DMS153 treated with DMSO at 0.1 percent for 48 hours (cell line): Measurements from ENCODE around the gene SYTL3.
A peak's percentile ranks its signal among the peaks of the same experiment; 100 is the strongest.
"Not testable (repeated sequence)": the region's sequence is repeated elsewhere in the genome, so short reads cannot be mapped to it uniquely, and the experiment has no call there.

Source experiments
- DNase-seq: peaks from one replicate; lab custom pipeline; 2025; ENCODE audit not compliant: unreplicated experiment; lab: John Stamatoyannopoulos, UW

The SYTL3 gene

DNA sequence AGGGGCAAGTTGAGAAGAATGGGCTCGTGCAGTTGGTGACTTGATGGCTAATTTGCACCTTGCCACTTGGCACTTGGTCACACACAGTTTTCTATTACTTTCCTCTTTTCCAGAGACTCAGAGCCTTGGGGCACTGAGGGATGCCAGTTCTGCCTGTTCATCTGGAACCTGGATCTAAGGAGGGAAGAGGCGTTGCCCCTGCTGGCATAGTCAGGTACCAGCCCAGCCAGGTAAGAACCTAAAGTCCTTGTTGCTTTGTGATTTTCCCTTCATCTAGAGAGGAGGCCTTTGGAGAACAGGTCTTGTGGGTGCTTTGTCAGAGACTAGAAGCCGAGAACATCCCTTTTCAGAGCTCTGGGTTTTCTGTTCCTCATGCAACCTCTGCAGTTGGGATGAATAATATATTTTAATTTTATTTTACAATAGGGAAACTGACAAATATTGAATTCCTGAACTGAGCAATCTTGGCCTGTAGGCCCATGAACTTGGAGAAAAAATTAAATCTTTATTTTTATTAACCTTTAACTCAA lies 11.4 kb downstream of the SYTL3 start:
- no peak for DNase-seq

DNA sequence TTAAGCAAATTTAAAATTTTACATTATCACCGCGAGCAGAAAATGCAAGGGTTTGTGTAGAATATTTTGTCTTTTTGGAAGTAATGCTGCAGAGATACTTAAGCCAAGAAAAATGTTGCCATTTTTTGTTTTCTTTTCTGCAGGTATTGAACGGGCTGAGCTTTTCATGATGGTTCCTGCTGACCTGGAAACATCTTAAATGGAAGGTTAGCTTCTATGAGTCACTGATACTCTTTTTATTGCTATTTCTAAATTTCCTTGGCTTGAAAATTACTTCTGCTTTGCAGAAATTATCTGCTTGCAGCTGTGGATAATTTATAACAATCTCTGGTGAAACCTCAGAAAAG lies 12.7 kb downstream of the SYTL3 start:
- DNase-seq, result no peak

DNA sequence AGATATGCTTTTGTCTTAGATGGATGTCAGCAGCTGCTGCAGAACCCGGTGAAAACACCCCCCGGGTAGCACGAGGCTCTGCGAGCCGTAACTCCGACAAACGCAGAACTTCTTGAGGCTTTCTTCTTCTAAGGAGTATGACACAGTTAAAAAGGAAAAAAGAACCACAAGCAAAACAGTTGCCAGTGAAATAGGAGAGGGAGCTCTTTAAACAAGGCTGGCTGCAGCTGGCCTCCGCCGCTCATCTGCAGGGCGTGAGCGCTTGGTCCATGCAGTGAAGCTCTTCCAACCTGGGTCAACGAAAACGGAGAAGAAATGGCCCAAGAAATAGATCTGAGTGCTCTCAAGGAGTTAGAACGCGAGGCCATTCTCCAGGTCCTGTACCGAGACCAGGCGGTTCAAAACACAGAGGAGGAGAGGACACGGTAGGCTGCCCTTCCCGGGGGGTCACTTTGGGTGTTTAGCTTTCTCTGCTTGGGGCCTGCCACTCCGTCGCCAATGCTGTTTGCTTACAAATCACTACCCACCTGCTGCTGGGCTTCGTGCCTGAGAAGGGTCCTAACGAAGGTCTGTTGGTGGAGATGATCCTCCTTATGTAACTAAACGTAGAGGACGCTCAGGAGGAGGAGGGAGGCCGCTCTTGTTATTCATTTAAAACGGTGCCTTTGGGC lies 13.2 kb downstream of the SYTL3 start:
- DNase-seq, result peak; percentile 58

- DNase-seq, result peak; percentile 47
These were observed 13.8 kb downstream of the SYTL3 start for GRCh38 chr6:158663625-158664165.

DNA sequence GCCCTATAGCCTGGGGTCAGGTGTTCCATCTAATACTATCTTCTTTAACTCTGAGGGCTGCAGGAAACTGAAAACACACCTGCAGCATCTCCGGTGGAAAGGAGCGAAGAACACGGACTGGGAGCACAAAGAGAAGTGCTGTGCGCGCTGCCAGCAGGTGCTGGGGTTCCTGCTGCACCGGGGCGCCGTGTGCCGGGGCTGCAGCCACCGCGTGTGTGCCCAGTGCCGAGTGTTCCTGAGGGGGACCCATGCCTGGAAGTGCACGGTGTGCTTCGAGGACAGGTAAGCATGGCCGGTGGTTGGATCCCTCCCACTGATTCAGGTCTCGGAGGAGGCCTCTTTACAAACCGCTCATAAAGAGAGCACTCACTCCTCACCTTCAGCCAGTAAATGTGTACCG lies 15.5 kb downstream of the SYTL3 start:
- no peak for DNase-seq

DNA sequence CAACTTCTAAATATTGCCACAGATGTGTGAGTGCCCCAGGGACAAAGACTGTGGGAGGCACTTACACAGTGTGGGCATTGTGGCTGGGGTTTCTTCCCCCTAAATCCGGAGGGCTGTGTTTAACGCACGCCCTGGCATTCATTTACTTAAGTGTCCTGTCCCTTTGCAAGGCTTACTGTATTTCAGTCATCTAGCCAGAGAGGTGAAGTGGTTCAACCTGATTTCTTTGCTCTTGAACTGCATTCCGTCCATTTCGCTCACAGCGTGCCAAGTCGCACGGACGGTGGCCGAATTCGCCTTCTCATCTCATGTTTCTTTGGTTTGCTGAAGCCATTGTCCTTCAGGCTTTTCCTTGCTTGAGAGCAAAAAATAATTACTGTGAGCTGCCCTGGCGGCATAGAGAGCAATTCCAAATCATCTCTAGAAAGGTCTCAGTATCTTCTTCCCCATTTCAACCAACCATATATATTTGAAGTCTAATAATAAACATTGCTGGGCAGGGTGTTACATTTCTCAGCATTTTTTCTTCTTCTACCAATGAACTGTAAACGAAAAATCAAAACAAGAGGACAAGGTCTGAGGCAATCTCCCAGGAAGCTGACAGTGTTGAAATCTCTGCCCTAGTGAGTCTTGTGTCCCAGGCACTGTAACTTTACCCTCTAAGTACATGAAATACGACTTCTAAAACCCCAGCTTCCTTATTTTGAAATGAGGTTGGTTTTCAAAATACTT lies 16.9 kb downstream of the SYTL3 start:
- no peak for DNase-seq

GRCh38 chr6:158667360-158667981 lies 17.6 kb downstream of the SYTL3 start:
- no peak for DNase-seq

GRCh38 chr6:158668707-158669103 lies 18.9 kb downstream of the SYTL3 start:
- DNase-seq, result no peak

DNA sequence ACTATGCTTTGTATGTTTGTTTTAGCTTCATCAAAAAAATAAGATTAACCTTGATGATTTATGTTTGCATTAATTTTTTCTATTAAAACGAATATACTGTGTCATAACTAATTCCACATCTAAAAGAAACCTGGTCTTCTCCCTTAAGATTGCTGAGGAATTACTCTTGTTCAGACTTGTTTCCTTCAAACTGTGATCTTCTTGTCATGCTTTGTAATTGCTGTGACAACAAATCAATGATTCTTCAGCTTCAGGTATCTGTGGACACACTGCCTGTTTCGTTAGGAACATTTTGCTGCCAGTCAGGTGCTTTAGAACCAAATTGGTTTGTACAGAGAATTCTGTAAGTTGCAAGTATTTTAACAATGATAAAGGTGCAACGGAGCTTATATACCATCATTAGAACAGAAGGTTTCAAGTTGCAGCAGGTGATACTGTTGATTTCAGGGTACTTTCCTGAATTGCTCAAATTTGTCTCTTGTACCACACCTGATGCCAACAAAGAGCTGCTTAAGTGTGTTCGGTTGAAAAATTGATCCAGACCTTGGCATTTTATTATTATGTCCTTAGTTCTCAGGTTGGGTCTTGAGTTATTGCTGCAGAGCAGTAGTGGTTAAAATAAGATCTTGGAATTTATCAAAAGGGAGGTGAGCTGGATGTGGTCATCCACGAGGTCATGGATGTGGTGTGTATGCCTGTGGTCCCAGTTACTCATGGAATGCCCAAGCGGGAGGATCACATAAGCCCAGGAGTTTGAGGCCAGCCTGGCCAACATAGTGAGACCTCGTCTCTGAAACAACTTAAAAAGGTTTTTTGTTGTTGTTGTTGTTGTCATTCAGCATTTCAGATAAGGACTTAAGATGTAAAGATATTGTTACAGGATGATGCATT lies 19.5 kb downstream of the SYTL3 start:
- no peak for DNase-seq

DNA sequence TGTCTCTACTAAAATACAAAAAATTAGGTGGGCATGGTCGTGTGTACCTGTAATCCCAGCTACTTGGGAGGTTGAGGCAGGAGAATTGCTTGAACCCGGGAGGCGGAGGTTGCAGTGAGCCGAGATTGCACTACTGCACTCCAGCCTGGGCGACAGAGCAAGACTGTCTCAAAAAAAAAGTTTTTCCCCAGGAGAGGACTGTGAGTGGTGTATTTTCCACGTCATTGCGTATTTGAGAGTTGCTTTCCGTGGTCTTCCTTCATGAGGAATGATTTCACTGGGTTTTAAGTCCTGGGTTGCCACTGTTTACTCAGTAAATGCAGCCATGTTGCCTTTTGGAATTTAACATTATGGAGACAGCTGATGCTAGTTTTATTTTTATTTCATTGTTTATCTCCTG lies 22.3 kb downstream of the SYTL3 start:
- not testable (repeated sequence) for DNase-seq

DNA sequence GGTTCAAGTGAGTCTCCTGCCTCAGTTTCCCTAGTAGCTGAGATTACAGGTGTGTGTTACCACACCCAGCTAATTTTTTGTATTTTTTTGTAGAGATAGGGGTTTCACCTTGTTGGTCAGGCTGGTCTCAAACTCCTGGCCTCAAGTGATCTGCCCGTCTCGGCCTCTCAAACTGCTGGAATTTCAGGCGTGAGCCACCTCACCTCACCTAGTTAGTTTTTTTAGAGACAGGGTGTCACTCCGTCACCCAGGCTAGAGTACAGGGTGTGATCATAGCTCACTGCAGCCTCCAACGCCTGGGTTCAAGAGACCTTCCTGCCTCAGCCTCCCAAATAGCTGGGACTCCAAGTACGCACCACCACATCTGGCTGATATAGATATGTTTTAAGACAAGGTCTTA lies 22.9 kb downstream of the SYTL3 start:
- no peak for DNase-seq

DNA sequence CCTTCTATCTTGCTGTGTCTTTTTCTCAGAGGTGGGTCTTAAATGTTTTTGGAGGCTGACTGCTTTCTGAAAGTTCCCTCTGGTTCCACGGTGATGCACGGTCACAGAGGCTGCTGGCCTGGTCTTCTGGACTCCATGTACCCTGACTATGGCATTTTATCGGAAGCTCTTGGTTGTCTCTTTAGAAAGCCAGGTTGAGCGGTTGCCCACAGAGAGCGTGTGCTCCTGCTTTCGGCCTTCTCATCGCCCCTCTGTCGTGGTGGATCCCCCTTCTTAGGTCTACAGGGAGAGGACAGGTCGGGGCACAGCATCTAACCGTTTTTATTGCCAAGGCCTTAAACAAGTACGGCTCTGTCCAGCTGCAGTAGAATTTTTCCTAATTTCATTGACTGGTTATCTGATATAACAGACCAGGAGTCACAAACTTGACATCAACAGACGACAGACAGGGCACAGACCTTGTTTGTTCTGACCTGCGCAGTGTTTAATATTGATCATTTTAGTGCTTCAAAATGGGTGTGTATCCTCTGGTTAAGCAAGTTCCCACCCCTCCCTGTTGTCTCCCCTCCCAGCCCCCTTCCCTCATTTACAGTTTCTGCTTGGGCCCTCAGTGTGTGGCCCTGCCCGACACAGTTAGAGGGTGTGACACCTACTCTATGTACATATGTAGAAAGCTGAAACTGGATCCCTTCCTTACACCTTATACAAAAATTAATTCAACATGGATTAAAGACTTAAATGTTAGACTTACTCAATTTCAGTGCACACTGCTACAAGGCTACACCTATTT lies 24.7 kb downstream of the SYTL3 start:
- DNase-seq, result no peak

DNA sequence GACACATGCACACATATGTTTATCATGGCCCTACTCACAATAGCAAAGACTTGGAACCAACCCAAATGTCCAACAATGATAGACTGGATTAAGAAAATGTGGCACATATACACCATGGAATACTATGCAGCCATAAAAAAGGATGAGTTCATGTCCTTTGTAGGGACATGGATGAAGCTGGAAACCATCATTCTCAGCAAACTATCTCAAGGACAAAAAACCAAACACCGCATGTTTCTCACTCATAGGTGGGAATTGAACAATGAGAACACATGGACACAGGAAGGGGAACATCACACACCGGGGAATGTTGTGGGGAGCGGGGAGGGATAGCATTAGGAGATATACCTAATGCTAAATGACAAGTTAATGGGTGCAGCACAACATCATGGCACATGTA lies 27.2 kb downstream of the SYTL3 start:
- DNase-seq, result not testable (repeated sequence)

DNA sequence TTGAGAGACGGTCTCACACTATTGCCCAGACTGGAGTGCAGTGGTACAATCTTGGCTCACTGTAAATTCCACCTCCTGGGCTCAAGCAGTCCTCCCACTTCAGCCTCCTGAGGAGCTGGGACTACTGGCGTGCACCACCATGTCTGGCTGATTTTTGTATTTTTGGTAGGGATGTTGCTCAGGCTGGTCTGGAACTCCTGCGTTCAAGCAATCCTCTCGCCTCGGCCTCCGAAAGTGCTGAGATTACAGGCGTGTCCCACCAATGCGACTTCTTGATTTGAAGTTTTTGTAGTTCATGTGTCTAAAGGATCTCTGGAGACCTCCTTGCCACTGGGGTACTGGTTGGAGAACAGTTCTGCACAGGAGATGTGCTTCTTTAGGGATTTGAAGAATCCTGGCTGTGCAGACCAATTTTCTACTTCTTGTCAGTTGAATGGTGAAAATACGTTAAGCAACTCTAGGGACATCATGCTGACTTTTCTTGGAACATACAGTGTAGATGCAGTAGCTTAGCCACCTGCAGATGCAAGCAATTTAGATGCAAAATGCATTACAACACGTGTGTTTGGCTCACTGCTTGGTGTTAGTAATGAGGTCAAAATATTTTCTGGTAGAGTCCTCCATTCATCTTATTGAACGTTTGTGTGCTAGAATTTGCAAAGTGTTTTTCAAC lies 28.2 kb downstream of the SYTL3 start:
- no peak for DNase-seq

DNA sequence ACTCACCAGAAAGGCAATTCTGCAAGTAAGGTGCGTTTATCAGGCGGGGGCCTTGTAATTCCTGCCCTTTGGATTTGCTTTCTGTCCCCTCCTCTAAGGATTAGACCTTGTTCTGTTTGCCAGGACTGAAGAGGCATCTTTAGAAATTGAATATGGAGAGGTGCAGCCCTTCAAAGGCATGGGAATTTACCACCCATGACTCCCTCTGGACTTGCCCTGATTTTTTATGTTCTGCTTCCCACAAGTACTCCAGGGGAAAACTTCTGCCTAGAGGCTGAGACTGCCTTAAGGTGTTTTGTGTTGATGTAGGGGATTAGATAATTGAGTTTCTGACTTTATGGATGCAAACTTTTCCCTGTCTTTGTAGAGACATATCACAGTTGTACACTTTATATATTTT lies 30.2 kb downstream of the SYTL3 start:
- DNase-seq, result no peak

DNA sequence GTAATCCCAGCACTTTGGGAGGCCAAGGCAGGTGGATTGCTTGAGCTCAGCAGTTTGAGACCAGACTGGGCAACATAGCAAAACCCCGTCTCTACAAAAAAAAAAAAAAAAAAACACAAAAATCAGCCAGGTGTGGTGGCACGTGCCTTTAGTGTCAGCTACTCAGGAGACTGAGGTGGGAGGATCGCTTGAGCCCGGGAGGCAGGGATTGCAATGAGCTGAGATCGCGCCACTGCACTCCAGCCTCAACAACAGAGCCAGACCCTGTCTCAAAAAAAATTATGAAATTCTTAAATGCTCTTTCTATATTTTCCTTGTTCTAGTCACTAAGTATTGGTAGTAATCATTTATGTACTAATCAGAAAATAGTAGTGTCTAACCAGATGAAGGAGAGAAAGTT lies 30.6 kb downstream of the SYTL3 start:
- no peak for DNase-seq

GRCh38 chr6:158684311-158684710 lies 34.5 kb downstream of the SYTL3 start:
- DNase-seq, result no peak

DNA sequence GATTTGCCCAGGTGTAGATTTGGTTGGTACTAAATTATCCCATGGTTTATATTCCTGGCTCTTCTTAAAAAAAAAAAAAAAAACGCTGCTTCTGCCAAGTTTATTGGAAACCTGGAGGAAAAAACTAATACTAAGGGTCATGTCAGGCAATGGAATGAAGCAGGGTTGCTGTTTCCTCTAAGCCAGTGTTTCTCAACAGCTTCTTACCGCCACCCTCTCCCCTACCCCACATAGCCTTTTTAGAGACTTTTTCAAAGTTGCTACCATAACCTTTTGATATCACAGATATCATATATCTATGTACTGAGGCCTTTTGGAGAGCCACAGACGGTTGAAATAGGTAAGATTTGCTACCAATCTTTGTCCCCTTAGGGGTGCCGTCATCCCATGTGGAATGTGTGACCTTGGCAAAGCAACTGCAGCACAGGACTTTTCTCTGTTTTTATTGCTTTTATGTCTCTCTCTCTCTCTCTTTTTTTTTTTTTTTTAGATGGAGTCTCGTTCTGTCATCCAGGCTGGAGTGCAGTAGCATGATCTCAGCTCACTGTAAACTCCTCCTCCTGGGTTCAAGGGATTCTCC lies 35.0 kb downstream of the SYTL3 start:
- no peak for DNase-seq

GRCh38 chr6:158686311-158686710 lies 36.5 kb downstream of the SYTL3 start:
- peak; percentile 12 for DNase-seq
